Measurements from ENCODE around the gene ACOT9. TPM values are rescaled to one million over a fixed set of nuclear protein-coding genes. Genes with fewer than 3 reads are reported as not detected.
A peak's percentile ranks its signal among the peaks of the same experiment; 100 is the strongest.

ACOT9 gene
- total and polyA plus RNA-seq, 9 donors = 43.5 to 59.1 (median 51.3) TPM

- Histone ChIP-seq H3K9me3 (replicated peaks; ENCODE audit: control insufficient read depth, low read depth, low read length) (no peaks in the 10 kb centered on the region), H3K4me3 (ENCODE audit: low read length) (no peak overlapping the region), H3K27ac (ENCODE audit: low read length) (no peak overlapping the region)
Measured at GRCh38 chrX:23766650-23767551, 23.8 kb upstream of the ACOT9 start.

GRCh38 chrX:23765868-23766267 lies 22.8 kb upstream of the ACOT9 start:
- 85% methylated on average over 12 of the region's 16 CpGs for WGBS (ENCODE audit: insufficient coverage)
- peaks cover 2% of the 10 kb centered on the region for H3K27me3 ChIP-seq (ENCODE audit: control insufficient read depth, insufficient read depth, low read length)

More at GRCh38 chrX:23766650-23767551, 23.8 kb upstream of the ACOT9 start:
- H3K27me3 ChIP-seq (ENCODE audit: control insufficient read depth, insufficient read depth, low read length) = peaks cover 2% of the 10 kb centered on the region
- no peaks in the 10 kb centered on the region for H3K4me1 ChIP-seq (ENCODE audit: control insufficient read depth, insufficient read depth, low read length)
- H3K36me3 ChIP-seq (ENCODE audit: control insufficient read depth, insufficient read depth, low read length) = no peaks in the 10 kb centered on the region
- DNase-seq = no peak
- 70% methylated on average over 20 of the region's 28 CpGs for WGBS (ENCODE audit: insufficient coverage)

GRCh38 chrX:23765449-23765848 lies 22.4 kb upstream of the ACOT9 start:
- no peaks in the 10 kb centered on the region for H3K36me3 ChIP-seq (ENCODE audit: control insufficient read depth, insufficient read depth, low read length)
- H3K4me1 ChIP-seq (ENCODE audit: control insufficient read depth, insufficient read depth, low read length) = no peaks in the 10 kb centered on the region
- no peak overlapping the region for H3K27ac ChIP-seq (ENCODE audit: low read length)
- H3K9me3 ChIP-seq (replicated peaks; ENCODE audit: control insufficient read depth, low read depth, low read length) = no peaks in the 10 kb centered on the region
- DNase-seq = no peak
- H3K4me3 ChIP-seq (ENCODE audit: low read length) = no peak overlapping the region
- 69% methylated on average over 2 of the region's 5 CpGs for WGBS (ENCODE audit: insufficient coverage)
- peaks cover 2% of the 10 kb centered on the region for H3K27me3 ChIP-seq (ENCODE audit: control insufficient read depth, insufficient read depth, low read length)

More at GRCh38 chrX:23765868-23766267, 22.8 kb upstream of the ACOT9 start:
- no peak for DNase-seq
- Histone ChIP-seq H3K36me3 (ENCODE audit: control insufficient read depth, insufficient read depth, low read length) (no peaks in the 10 kb centered on the region), H3K4me3 (ENCODE audit: low read length) (no peak overlapping the region), H3K9me3 (replicated peaks; ENCODE audit: control insufficient read depth, low read depth, low read length) (no peaks in the 10 kb centered on the region), H3K4me1 (ENCODE audit: control insufficient read depth, insufficient read depth, low read length) (no peaks in the 10 kb centered on the region), H3K27ac (ENCODE audit: low read length) (no peak overlapping the region)

GRCh38 chrX:23764188-23764984 lies 21.3 kb upstream of the ACOT9 start:
- H3K27me3 ChIP-seq (ENCODE audit: control insufficient read depth, insufficient read depth, low read length) = peaks cover 2% of the 10 kb centered on the region
- no peaks in the 10 kb centered on the region for H3K4me1 ChIP-seq (ENCODE audit: control insufficient read depth, insufficient read depth, low read length)
- 50% methylated on average over 1 of the region's 4 CpGs for WGBS (ENCODE audit: insufficient coverage)
- H3K27ac ChIP-seq (ENCODE audit: low read length) = no peak overlapping the region
- H3K9me3 ChIP-seq (replicated peaks; ENCODE audit: control insufficient read depth, low read depth, low read length) = no peaks in the 10 kb centered on the region
- DNase-seq = no peak
- H3K4me3 ChIP-seq (ENCODE audit: low read length) = no peak overlapping the region
- no peaks in the 10 kb centered on the region for H3K36me3 ChIP-seq (ENCODE audit: control insufficient read depth, insufficient read depth, low read length)

GRCh38 chrX:23759821-23760220 lies 16.7 kb upstream of the ACOT9 start:
- peaks cover 3% of the 10 kb centered on the region for H3K27me3 ChIP-seq (ENCODE audit: control insufficient read depth, insufficient read depth, low read length)
- H3K9me3 ChIP-seq (replicated peaks; ENCODE audit: control insufficient read depth, low read depth, low read length) = no peaks in the 10 kb centered on the region
- no peak overlapping the region for H3K27ac ChIP-seq (ENCODE audit: low read length)
- no peak for DNase-seq
- H3K36me3 ChIP-seq (ENCODE audit: control insufficient read depth, insufficient read depth, low read length) = no peaks in the 10 kb centered on the region
- WGBS (ENCODE audit: insufficient coverage) = no CpG with 5 or more reads among the region's 2 CpGs
- H3K4me1 ChIP-seq (ENCODE audit: control insufficient read depth, insufficient read depth, low read length) = no peaks in the 10 kb centered on the region
- H3K4me3 ChIP-seq (ENCODE audit: low read length) = no peak overlapping the region

GRCh38 chrX:23756165-23756564 lies 13.1 kb upstream of the ACOT9 start:
- 4% methylated on average over 4 of the region's 4 CpGs for WGBS (ENCODE audit: insufficient coverage)
- DNase-seq = peak; percentile 39

GRCh38 chrX:23754664-23755063 lies 11.6 kb upstream of the ACOT9 start:
- Histone ChIP-seq H3K4me1 (ENCODE audit: control insufficient read depth, insufficient read depth, low read length) (peaks cover 2% of the 10 kb centered on the region), H3K9me3 (replicated peaks; ENCODE audit: control insufficient read depth, low read depth, low read length) (no peaks in the 10 kb centered on the region), H3K27me3 (ENCODE audit: control insufficient read depth, insufficient read depth, low read length) (peaks cover 10% of the 10 kb centered on the region), H3K4me3 (ENCODE audit: low read length) (no peak overlapping the region), H3K36me3 (ENCODE audit: control insufficient read depth, insufficient read depth, low read length) (no peaks in the 10 kb centered on the region), H3K27ac (ENCODE audit: low read length) (no peak overlapping the region)
- no CpG with 5 or more reads among the region's 1 CpG for WGBS (ENCODE audit: insufficient coverage)
- no peak for DNase-seq

More at GRCh38 chrX:23756165-23756564, 13.1 kb upstream of the ACOT9 start:
- peaks cover 8% of the 10 kb centered on the region for H3K27me3 ChIP-seq (ENCODE audit: control insufficient read depth, insufficient read depth, low read length)
- no peaks in the 10 kb centered on the region for H3K9me3 ChIP-seq (replicated peaks; ENCODE audit: control insufficient read depth, low read depth, low read length)
- peaks cover 2% of the 10 kb centered on the region for H3K4me1 ChIP-seq (ENCODE audit: control insufficient read depth, insufficient read depth, low read length)
- H3K36me3 ChIP-seq (ENCODE audit: control insufficient read depth, insufficient read depth, low read length) = no peaks in the 10 kb centered on the region
- no peak overlapping the region for H3K4me3 ChIP-seq (ENCODE audit: low read length)
- H3K27ac ChIP-seq (ENCODE audit: low read length) = no peak overlapping the region

GRCh38 chrX:23752740-23753415 lies 9.8 kb upstream of the ACOT9 start:
- H3K4me1 ChIP-seq (ENCODE audit: control insufficient read depth, insufficient read depth, low read length) = peaks cover 2% of the 10 kb centered on the region
- peak; percentile 85 for DNase-seq
- no peaks in the 10 kb centered on the region for H3K36me3 ChIP-seq (ENCODE audit: control insufficient read depth, insufficient read depth, low read length)
- H3K9me3 ChIP-seq (replicated peaks; ENCODE audit: control insufficient read depth, low read depth, low read length) = no peaks in the 10 kb centered on the region
- peaks cover 6% of the 10 kb centered on the region for H3K27me3 ChIP-seq (ENCODE audit: control insufficient read depth, insufficient read depth, low read length)
- H3K27ac ChIP-seq (ENCODE audit: low read length) = peak overlapping the region; percentile 49
- no CpG with 5 or more reads among the region's 2 CpGs for WGBS (ENCODE audit: insufficient coverage)
- H3K4me3 ChIP-seq (ENCODE audit: low read length) = no peak overlapping the region

GRCh38 chrX:23749576-23749975 lies 6.5 kb upstream of the ACOT9 start:
- Histone ChIP-seq H3K27me3 (ENCODE audit: control insufficient read depth, insufficient read depth, low read length) (peaks cover 12% of the 10 kb centered on the region), H3K9me3 (replicated peaks; ENCODE audit: control insufficient read depth, low read depth, low read length) (no peaks in the 10 kb centered on the region)
- WGBS (ENCODE audit: insufficient coverage) = 71% methylated on average over 2 of the region's 2 CpGs

GRCh38 chrX:23749129-23749528 lies 6.1 kb upstream of the ACOT9 start:
- Histone ChIP-seq H3K4me1 (ENCODE audit: control insufficient read depth, insufficient read depth, low read length) (peaks cover 2% of the 10 kb centered on the region), H3K36me3 (ENCODE audit: control insufficient read depth, insufficient read depth, low read length) (no peaks in the 10 kb centered on the region), H3K27me3 (ENCODE audit: control insufficient read depth, insufficient read depth, low read length) (peaks cover 9% of the 10 kb centered on the region), H3K4me3 (ENCODE audit: low read length) (no peak overlapping the region), H3K9me3 (replicated peaks; ENCODE audit: control insufficient read depth, low read depth, low read length) (no peaks in the 10 kb centered on the region), H3K27ac (ENCODE audit: low read length) (no peak overlapping the region)
- 93% methylated on average over 2 of the region's 4 CpGs for WGBS (ENCODE audit: insufficient coverage)
- DNase-seq = no peak

More at GRCh38 chrX:23749576-23749975, 6.5 kb upstream of the ACOT9 start:
- Histone ChIP-seq H3K27ac (ENCODE audit: low read length) (no peak overlapping the region), H3K4me1 (ENCODE audit: control insufficient read depth, insufficient read depth, low read length) (peaks cover 2% of the 10 kb centered on the region), H3K36me3 (ENCODE audit: control insufficient read depth, insufficient read depth, low read length) (no peaks in the 10 kb centered on the region), H3K4me3 (ENCODE audit: low read length) (no peak overlapping the region)
- DNase-seq = no peak

All from muscle of leg (tissue), 11 donors.